Stimulated activated CD8-positive, alpha-beta memory T cell treated with anti-CD3 and anti-CD28 coated beads, Interleukin-15, amount 100 ng/mL, for 24 hours (primary cell): ENCODE results near the gene GPC6.

ENCODE experiments used
- DNase-seq: peaks from one replicate; pipeline ENCODE4 v3.0.0-alpha.2; 2020; ENCODE audit warnings: low read depth

GPC6 gene

DNA sequence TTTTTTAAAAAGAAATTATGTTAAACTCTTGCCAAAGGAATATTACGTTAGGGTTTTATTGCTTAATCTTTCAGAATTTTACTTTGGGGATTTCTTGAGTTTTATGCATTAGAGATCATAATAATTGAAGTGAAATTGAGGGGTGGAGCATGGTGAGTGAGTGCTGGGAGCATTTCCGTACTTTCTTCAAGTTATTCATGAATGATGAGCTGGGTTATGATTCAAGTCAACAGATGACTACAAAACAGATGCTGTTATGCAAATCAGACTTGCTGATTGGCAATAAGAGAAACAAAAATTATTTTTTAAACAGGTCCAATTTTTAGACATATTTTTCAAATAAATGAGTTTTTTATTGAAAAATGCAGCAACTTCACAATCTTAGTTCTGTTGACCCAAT is 748.6 kb downstream of the GPC6 start:
- no peak for DNase-seq

DNA sequence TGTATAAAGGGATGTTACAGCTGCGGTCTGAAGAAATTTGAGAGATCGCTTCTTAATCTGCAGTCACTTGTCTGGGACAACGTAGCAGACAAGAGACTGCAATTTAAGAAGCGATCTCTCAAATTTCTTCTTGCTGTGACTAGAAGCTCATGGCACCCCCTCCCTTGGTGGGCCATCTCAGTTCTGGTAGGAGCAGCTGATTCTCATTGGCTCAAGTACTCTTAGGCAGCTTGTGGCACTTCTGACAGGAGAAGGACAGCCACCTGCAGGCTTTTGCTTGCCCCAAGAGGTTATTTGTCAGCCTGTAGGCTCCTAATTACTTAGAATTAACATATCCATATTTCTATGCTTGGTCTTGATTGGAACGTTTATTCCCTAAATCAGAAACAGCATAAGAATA is 749.9 kb downstream of the GPC6 start:
- no peak for DNase-seq

DNA sequence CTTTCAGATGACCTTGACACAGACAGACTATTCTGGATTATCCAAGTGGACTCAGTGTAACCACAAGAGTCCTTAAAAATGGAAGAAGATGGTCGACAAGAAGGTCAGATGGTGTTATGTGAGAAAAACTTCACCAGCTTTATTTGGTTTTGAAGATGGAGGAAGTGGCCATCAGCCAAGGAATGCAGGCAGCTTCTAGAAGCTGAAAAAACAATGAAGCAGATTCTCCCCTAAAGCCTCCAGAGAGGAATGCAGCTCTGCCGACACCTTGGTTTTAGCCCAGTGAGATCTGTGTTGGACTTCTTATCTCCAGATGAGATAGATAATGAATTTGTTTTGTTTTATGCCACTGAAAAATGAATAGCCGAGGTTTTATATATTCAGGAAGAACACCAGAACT is 751.4 kb downstream of the GPC6 start:
- DNase-seq, result no peak

DNA sequence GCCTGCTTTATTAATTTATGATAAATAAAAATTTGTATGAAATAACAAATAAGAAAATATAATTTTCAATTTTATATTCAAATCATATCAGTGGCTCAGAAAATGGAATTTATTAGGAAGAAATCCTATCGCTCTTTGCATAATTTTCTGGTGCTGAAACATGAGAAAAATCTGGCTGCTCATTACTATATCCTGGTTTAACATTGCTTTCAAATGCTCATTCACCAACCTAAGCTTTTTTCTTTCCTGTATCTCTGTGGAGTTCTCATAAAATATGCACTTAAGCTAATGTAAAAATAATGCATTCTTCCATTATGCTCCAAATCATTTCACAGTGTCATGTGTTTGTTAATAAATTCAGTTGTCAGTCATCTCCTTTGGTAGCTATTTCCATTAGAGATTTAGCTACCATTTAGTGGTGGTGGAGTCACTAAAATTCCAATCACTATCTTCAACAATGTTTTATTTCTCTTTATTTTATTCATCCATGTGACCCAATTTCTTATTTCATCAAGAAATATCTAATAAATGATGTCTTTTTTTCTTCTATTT is 754.9 kb downstream of the GPC6 start:
- DNase-seq, result no peak

DNA sequence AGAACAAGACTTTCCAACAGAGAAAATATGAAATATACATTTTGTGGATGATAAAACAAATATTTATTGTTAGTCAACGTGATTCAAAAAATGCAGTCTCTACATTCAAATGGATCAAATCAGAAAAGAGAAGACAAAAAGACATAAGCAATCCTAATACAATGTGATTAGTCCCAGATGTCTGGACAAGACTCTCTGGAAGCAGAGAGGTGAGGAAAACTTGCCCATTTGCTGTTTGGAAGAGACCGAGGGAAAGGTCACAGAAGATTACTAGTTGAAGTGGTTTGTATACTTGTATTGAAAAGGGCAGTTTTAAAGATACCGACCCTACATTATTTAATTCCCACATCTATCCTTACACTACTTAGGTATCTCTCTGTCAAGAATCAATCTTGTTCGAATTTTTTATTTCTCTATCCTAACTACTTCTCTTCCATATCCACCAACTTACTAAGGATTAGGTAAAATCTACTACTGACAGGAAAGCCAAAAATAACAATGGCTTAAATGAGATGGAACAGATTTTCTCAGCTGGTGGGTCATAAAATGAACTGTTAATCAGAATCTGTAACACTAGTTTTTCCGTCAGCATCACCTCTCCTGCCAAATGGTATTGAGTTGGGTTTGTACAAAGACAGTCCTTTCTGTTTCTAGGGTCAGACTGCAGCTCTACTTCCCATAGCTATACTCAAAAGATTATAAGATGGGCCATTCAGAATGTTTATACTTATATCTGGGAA is 755.7 kb downstream of the GPC6 start:
- DNase-seq, result no peak

DNA sequence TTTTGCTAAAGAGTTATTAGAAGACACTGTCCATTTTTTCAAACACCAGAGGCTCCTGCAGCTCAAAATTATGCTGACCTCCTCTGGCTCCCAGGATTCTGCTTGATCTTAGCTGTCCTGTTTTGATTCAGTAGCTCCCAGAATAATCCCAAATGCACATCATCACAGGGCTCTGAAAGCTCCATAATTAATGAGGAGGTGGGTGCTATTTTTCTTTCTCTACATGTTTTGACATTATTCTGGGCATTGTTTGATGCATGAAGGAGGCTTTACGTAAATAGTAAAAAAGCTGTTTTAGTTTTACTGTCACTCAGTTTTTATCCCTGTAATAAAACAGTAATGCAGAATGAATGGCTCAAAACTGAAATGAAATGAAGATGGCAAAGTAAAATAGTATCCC is 757.4 kb downstream of the GPC6 start:
- DNase-seq, result no peak

DNA sequence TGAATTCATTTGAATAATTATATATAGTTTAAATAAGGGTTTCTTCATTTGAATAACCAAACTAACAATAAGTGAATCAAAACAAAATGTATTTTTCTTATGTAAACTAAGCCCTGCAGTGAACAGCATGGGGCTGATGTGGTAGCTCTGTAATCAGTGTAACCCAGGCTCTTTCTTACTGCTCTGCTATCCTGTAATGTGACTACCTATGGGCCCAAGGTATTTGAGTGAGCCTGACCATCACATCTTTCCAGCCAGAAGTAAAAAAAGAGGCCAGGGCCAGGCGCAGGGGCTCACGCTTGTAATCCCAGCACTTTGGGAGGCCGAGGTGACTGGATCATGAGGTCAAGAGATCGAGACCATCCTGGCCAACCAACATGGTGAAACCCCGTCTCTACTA is 758.3 kb downstream of the GPC6 start:
- DNase-seq, result no peak

DNA sequence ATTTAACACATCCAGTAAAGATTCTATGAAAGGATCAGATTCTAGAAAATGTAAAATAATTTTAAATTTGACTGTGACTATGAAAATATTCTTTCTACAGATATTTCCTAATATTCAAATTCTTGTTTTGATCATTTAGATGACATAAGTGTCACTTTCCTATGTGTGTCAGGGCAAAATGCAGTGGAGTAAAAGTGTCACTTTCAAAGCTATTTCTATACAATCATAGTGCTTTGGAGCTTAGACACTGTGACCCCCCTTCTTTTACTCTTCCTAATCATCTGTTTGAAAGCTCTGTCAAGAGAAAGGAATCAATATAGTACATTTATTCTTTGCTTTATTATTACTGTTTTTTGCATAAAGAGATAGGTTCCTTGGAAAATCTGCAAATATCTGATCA is 760.9 kb downstream of the GPC6 start:
- no peak for DNase-seq

DNA sequence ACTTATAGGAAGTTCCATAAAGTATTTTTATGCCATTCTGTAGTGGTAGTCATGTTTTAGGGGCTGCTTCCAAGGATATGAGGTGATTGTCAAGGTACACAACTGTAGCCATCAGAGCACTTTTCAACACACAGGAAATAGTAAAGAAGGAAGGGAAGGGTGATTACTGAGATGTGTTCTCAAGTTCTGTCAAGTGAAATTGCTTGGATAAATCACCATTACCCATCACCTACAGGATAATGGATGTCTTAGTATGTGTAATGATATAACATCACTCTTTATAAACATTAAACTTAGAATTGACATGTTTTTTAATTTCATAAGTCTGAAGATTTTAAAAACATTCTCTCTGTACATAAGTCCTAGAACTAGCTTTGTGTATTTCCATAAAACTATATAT is 765.0 kb downstream of the GPC6 start:
- no peak for DNase-seq

DNA sequence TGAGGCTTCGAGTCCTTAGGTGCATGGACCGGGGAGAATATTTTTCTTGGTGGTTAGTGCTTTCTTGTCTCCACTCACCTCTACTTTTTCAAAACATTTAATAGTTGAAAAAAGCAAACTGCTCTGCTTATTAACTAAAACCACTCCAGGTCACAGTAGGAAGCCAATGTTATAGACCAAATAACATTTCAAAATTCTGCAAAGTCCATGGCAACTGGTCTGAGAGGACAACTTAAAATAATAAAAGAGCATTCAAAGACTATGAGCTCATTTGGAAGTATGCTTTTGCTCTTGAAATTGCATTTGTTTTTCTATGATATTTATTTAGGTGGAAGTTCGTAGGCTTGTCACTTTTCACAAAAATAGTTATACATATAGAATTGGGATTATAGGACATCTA is 769.9 kb downstream of the GPC6 start:
- DNase-seq, result no peak

DNA sequence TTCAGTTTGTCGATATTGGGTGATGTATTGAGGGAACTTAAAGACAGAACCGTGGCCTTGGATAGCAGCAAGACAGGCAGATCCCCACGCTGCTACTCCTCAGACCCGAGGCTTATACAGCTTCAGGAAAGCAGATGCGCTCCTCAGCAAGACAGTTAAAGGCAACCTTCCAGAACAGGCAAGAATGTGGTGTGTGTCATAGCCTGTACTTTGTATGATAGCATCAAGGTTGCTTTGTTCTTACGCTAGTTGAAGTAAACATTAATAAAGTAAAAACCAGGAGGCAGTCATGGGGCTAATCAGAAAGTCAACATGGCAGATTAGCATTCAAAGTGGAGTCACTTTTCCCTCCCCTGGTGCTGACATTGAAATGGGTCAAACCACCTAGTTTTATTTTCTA is 779.7 kb downstream of the GPC6 start:
- no peak for DNase-seq

DNA sequence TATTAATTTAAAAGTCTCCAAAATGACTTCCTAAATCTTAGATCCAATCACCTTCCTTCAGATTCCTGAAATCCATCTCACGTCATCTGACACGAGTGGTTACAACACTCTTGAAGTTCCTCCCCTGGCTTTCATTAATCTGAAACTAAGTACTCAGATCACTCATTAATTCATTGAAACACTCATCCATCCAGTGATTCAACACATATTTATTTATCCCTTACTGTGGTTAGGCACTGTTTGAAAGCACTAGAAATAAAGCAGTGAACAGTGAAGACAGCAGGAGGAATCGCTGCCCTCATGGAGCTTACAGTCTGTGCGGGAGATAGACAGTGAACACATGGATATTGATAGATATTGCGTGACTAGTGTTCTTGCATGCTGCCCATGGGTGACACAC is 780.5 kb downstream of the GPC6 start:
- no peak for DNase-seq

DNA sequence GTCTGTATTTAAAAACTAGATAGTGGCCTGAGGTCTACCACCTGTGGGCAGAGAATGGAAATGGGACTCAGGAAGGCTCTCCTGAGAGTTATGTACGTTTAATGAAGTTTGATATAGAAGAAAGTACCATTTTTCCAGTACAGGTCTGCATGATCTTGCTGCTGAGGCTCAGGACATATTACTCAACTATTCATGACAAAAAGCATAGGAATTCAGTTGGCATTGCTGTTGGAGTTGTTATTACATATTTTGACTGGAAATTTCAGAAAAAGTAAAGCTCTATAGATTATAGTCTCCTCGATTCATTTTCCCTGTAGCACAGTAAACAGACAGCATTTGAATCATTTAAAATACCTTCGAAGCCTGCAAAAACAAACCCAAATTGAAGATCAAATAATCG is 783.1 kb downstream of the GPC6 start:
- no peak for DNase-seq

DNA sequence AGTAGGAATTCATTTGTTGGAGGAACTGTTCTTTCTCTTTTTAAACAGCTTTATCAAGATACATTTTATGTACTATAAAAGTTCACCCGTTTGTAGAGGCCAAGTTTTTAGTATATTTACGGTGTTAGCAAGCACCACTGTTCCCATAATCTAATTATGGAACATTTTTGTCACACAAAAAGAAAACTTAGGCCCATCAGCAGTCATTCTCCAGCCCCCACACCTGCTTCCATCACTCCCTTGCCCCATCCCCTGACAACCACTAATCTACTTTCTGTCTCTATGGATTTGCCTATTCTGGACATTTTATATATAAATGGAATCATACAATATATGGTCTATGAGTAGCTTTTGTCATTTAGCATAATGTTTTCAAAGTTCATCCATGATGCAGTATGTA is 787.9 kb downstream of the GPC6 start:
- DNase-seq, result no peak

DNA sequence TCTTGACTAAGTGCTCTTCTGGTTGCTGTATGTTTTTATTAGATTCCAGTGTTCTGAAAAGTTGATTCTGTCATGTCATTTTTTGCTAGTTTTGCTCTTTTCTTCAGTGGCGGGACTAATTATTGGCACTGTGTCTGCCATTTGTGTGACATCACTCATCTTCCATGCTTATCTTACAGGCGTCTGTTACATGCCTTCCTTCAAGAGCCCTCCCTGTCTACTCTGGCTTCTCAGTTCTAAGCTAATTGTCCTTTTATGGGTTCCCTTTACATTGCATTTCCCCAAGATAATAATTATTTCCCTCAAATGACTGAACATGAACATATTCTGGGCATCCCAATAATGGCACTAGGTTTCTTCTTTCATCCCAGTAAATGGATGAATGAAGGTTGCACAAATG is 793.8 kb downstream of the GPC6 start:
- no peak for DNase-seq

DNA sequence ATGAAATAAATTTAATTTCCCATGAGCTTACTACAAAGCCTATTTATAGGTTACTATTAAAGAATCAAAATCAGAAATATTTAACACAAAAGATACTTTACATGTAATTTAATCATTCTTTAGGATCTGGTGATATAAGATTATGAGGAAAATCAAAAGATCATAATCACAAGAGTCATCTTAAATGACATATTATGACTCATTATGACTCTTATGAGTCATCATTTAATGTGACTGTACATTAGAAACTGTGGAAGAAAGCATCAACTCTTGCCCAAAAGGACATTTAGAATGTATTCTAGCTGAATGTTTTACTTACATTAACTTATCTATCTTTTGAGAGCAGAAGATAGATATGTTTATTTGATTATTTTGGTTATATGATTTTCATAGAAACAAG is 794.2 kb downstream of the GPC6 start:
- no peak for DNase-seq

DNA sequence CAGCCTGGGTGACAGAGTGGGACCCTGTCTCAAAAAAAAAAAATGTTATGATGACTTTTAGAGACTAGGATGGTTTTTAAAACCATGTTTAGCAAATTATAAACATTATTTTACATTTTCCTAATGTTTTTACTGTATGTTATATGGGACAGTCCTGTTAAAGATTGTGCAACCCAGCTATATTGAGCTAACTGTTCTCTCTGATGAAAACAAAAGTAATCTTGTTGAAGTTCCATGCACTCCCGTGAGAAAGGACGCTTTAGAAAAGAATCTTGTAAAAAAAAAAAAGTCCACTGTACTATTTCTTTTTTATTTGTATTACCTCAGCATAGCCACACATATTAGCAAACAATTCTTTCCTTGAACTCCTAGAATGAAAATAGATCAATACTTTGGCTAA is 801.6 kb downstream of the GPC6 start:
- no peak for DNase-seq

DNA sequence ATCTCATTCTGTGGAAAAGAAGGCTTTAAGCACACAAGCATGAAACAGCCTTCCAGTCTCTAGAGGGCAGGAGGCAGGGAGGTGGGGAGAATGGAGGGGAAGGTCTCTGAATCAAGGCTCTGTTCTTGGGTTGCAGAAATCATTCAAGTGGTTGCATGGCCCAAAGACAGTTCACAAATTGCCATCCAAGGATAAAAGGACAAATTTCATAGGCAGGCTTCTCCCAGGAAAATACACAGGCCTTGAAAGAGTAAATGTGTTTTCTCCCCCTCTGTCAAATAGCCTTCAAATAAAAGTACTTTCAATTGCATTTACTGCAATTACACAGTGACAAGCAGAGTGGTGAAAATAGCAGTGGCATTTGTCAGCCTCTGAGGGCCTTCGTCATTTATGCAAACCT is 802.0 kb downstream of the GPC6 start:
- no peak for DNase-seq

DNA sequence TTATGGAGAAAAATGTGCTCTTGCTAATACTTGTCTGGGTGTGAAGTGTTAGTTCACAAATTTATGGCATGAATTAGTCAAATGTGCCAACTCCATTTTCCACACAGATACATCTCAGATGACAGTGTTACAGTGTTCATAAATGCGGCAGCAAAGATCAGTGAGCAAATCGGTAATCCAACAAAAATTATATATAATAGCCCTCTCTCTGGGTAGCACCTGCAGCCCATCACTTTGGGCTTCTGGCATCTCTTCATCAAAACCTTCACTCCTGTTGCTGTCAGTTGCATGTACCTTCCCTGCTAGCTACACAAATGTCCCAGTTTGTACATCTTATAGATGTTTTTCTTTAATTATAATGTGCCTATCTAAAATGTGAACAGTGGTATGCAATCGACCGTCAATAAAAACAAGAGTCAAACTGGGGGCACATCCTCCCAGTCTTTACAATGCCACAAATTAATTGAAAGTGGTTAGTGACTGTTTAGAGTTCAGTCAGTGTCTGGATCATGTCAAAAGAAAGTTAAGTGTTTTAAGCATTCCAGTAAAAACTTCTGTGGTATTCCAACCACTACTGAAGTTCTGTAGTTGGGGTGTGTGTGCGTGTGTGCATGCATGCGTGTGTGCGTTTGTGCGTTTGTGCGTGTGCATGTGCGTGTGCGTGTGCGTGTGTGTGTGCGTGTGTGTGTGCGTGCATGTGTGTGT is 804.0 kb downstream of the GPC6 start:
- no peak for DNase-seq

DNA sequence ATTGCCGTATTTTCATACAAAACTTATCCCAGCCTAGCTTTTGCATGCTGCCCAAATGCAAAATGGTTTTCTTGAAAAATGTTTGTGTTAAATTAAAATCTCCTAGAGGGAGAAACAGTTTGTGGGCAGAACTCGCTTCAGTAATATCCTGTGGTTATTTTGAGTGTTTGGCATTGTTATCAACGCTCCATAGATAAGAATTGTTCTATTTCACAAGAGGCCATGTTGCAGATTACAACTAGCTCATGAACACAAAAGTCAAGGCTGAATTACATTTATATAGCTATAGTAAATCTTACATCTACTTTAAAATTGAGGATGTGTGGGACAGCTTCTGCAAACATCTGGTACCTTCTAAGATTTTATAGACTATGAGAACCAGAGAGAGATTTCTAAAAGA is 805.0 kb downstream of the GPC6 start:
- DNase-seq, result no peak

DNA sequence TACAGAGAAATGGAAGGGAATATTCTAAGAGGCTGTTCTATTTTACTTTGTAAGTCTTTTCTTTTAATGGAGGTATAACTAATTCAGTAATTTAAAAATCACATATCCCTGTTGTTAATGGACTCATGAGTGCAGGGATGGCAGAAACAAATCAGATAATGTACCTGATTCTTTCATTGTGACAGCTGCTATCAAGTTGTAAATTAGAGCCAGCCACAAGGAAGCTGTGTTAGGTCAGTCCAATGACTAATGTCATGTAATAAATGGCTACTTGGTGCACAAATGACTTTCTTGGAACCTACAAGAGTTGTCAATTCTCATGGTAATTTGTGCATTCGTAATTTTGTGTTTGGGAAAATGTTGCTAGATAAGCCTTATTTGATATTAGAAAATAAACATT is 806.5 kb downstream of the GPC6 start:
- no peak for DNase-seq

DNA sequence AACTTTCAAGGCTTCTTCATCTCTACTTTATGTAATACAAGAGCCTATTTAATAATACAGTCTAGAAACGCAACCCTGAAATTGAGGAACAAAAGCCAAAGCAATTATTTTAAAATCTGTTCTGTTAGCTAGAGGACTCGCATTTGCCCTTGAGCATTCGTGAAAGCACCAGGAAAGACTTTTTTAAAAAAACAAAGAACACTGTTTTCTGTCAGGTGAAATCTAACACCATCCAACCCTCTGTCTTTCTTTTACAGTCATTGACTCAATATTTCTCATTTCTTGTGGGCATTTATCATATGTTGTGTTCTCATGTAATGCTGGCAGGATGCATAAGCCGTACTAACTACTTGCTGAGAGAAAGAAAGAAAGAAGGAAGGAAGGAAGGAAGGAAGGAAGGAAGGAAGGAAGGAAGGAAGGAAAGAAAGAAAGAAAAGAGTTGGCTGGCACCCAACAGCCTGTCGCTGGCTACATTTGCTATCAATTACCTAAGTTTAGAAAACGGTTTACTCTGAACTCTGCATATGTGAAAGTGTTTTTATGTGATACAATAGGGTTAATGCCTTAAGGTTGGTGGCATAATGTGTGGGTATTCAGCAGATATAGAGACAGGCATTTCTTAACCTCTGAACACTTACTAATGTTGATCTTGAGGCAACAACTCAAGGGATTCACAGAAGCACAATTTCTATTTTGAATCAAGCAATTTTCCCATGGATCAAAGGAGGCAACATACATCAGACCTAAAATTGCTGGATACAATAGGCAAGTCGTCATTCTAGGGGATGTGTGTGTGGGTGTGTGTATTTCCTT is 807.4 kb downstream of the GPC6 start:
- no peak for DNase-seq

DNA sequence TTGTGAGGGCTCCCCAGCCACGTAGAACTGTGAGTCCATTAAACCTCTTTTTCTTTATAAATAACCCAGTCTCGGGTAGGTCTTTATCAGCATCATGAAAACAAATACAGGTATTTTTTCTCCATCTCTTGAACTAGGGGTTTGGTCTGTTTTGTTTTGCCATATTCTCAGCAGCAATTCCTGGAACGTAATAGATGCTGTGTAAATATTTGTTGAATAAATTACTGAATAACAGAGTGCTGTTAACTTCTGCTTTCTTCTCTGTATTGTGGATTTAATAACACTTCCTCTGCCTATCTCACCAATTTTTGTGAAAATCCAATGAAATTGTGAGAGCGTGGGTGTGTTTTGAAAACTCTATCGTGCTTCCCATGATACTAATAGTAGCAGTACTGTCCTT is 823.4 kb downstream of the GPC6 start:
- DNase-seq, result no peak
